SJCRH30 (cell line): ENCODE data around the gene FARP1. TPM values are rescaled to one million over a fixed set of nuclear protein-coding genes. Genes with fewer than 3 reads are reported as not detected.

Experiments
- DNase-seq, 2 experiments: peaks; one replicate each; pipeline ENCODE4 v3.0.0-alpha.2; 2015 to 2020
- H3K27ac ChIP-seq: fragments of 250-450 bp; sonication (Bioruptor Pico); 2 replicates; pipeline ENCODE4 v1.5.1; 2020; ENCODE audit warnings: mild to moderate bottlenecking, moderate library complexity
- H3K27me3 ChIP-seq: fragments of 250-450 bp; sonication (Bioruptor Pico); 2 replicates; pipeline ENCODE4 v1.5.1; 2020; ENCODE audit warnings: mild to moderate bottlenecking, moderate library complexity
- H3K36me3 ChIP-seq: fragments of 250-450 bp; sonication (Bioruptor Pico); 2 replicates; pipeline ENCODE4 v1.5.1; 2020; ENCODE audit warnings: mild to moderate bottlenecking, moderate library complexity
- H3K4me1 ChIP-seq: fragments of 250-450 bp; sonication (Bioruptor Pico); 2 replicates; pipeline ENCODE4 v1.5.1; 2020; ENCODE audit warnings: mild to moderate bottlenecking, moderate library complexity
- H3K4me3 ChIP-seq: fragments of 250-450 bp; sonication (Bioruptor Pico); 2 replicates; pipeline ENCODE4 v1.5.1; 2020; ENCODE audit warnings: mild to moderate bottlenecking, moderate library complexity
- H3K9me3 ChIP-seq: fragments of 250-450 bp; sonication (Bioruptor Pico); replicated peaks from 2 replicates; pipeline ENCODE4 v1.5.1; 2020; ENCODE audit warnings: mild to moderate bottlenecking, moderate library complexity
- total RNA-seq: library from RNA; depleted of rRNA; stranded (reverse); fragments of >200 nt; shearing (Covaris generic); gene quantifications from 2 replicates; pipeline ENCODE4 v1.2.3, GENCODE V29; 2014

FARP1 gene
- total RNA-seq, 1 experiment from 2014 or later, result 32.5 TPM

GRCh38 chr13:98305670-98306069 lies 162.8 kb downstream of the FARP1 start:
- no peak for DNase-seq
- no peaks in the 10 kb centered on the region for H3K27me3 ChIP-seq
- no peaks in the 10 kb centered on the region for H3K36me3 ChIP-seq
- H3K9me3 ChIP-seq, result no peaks in the 10 kb centered on the region
- H3K4me1 ChIP-seq, result peaks cover 12% of the 10 kb centered on the region
- H3K4me3 ChIP-seq, result no peak overlapping the region
- no peak overlapping the region for H3K27ac ChIP-seq

- H3K9me3 ChIP-seq, result no peaks in the 10 kb centered on the region
- peaks cover 9% of the 10 kb centered on the region for H3K4me1 ChIP-seq
- no peak overlapping the region for H3K27ac ChIP-seq
- H3K4me3 ChIP-seq, result no peak overlapping the region
- DNase-seq, result no peak
- no peaks in the 10 kb centered on the region for H3K27me3 ChIP-seq
- no peaks in the 10 kb centered on the region for H3K36me3 ChIP-seq
Observed at GRCh38 chr13:98307463-98308085, 164.7 kb downstream of the FARP1 start.

- Histone ChIP-seq H3K4me1 (peaks cover 9% of the 10 kb centered on the region), H3K4me3 (no peak overlapping the region), H3K9me3 (no peaks in the 10 kb centered on the region), H3K27me3 (no peaks in the 10 kb centered on the region), H3K36me3 (no peaks in the 10 kb centered on the region), H3K27ac (no peak overlapping the region)
- DNase-seq, result no peak
Observed at GRCh38 chr13:98308086-98308911, 165.4 kb downstream of the FARP1 start.

- H3K27me3 ChIP-seq, result no peaks in the 10 kb centered on the region
- no peak for DNase-seq
- no peaks in the 10 kb centered on the region for H3K9me3 ChIP-seq
- H3K4me3 ChIP-seq, result no peak overlapping the region
- no peak overlapping the region for H3K27ac ChIP-seq
- H3K4me1 ChIP-seq, result peaks cover 9% of the 10 kb centered on the region
- H3K36me3 ChIP-seq, result no peaks in the 10 kb centered on the region
Observed at GRCh38 chr13:98309569-98310335, 166.9 kb downstream of the FARP1 start.

GRCh38 chr13:98310485-98311199 lies 167.7 kb downstream of the FARP1 start:
- no peak overlapping the region for H3K4me3 ChIP-seq
- DNase-seq, result no peak
- no peaks in the 10 kb centered on the region for H3K9me3 ChIP-seq

GRCh38 chr13:98311200-98311548 lies 168.3 kb downstream of the FARP1 start:
- no peak overlapping the region for H3K4me3 ChIP-seq
- H3K9me3 ChIP-seq, result no peaks in the 10 kb centered on the region
- DNase-seq, result no peak
- no peak overlapping the region for H3K27ac ChIP-seq
- H3K4me1 ChIP-seq, result peaks cover 9% of the 10 kb centered on the region
- H3K36me3 ChIP-seq, result no peaks in the 10 kb centered on the region
- H3K27me3 ChIP-seq, result no peaks in the 10 kb centered on the region

More at GRCh38 chr13:98310485-98311199, 167.7 kb downstream of the FARP1 start:
- Histone ChIP-seq H3K27me3 (no peaks in the 10 kb centered on the region), H3K36me3 (no peaks in the 10 kb centered on the region), H3K4me1 (peaks cover 9% of the 10 kb centered on the region), H3K27ac (no peak overlapping the region)

GRCh38 chr13:98312606-98313005 lies 169.7 kb downstream of the FARP1 start:
- no peak for DNase-seq
- no peak overlapping the region for H3K27ac ChIP-seq
- H3K9me3 ChIP-seq, result no peaks in the 10 kb centered on the region
- H3K4me1 ChIP-seq, result peaks cover 6% of the 10 kb centered on the region
- no peaks in the 10 kb centered on the region for H3K27me3 ChIP-seq
- H3K36me3 ChIP-seq, result no peaks in the 10 kb centered on the region
- no peak overlapping the region for H3K4me3 ChIP-seq

- peaks cover 5% of the 10 kb centered on the region for H3K4me1 ChIP-seq
- no peak overlapping the region for H3K27ac ChIP-seq
- peak in 1 of 2 experiments; percentile 17 for DNase-seq
- no peaks in the 10 kb centered on the region for H3K9me3 ChIP-seq
- H3K27me3 ChIP-seq, result no peaks in the 10 kb centered on the region
- H3K4me3 ChIP-seq, result no peak overlapping the region
- no peaks in the 10 kb centered on the region for H3K36me3 ChIP-seq
Observed at GRCh38 chr13:98313023-98313921, 170.4 kb downstream of the FARP1 start.

GRCh38 chr13:98313922-98314292 lies 171.0 kb downstream of the FARP1 start:
- DNase-seq, result peak in 1 of 2 experiments; percentile 17

GRCh38 chr13:98315466-98315865 lies 172.6 kb downstream of the FARP1 start:
- H3K27ac ChIP-seq, result peak overlapping the region; percentile 9; the same call in 1 of the 2 replicates
- no peaks in the 10 kb centered on the region for H3K27me3 ChIP-seq
- H3K4me1 ChIP-seq, result peaks cover under 1% of the 10 kb centered on the region
- peak; percentile 23 to 59 for DNase-seq
- no peaks in the 10 kb centered on the region for H3K9me3 ChIP-seq
- H3K4me3 ChIP-seq, result no peak overlapping the region
- no peaks in the 10 kb centered on the region for H3K36me3 ChIP-seq

More at GRCh38 chr13:98313922-98314292, 171.0 kb downstream of the FARP1 start:
- Histone ChIP-seq H3K36me3 (no peaks in the 10 kb centered on the region), H3K4me1 (peaks cover 5% of the 10 kb centered on the region), H3K9me3 (no peaks in the 10 kb centered on the region), H3K27ac (no peak overlapping the region), H3K27me3 (no peaks in the 10 kb centered on the region), H3K4me3 (no peak overlapping the region)

- no peaks in the 10 kb centered on the region for H3K9me3 ChIP-seq
- no peak overlapping the region for H3K4me3 ChIP-seq
- no peak for DNase-seq
- H3K27ac ChIP-seq, result no peak overlapping the region
- H3K27me3 ChIP-seq, result no peaks in the 10 kb centered on the region
- no peaks in the 10 kb centered on the region for H3K36me3 ChIP-seq
- H3K4me1 ChIP-seq, result no peaks in the 10 kb centered on the region; the same call in 1 of the 2 replicates
Observed at GRCh38 chr13:98315902-98316301, 173.0 kb downstream of the FARP1 start.

GRCh38 chr13:98317573-98318171 lies 174.8 kb downstream of the FARP1 start:
- Histone ChIP-seq H3K4me1 (no peaks in the 10 kb centered on the region; the same call in 1 of the 2 replicates), H3K4me3 (no peak overlapping the region), H3K27me3 (no peaks in the 10 kb centered on the region), H3K9me3 (no peaks in the 10 kb centered on the region), H3K36me3 (no peaks in the 10 kb centered on the region), H3K27ac (no peak overlapping the region)
- no peak for DNase-seq

- Histone ChIP-seq H3K9me3 (no peaks in the 10 kb centered on the region), H3K4me1 (no peaks in the 10 kb centered on the region; the same call in 1 of the 2 replicates), H3K27ac (no peak overlapping the region), H3K36me3 (no peaks in the 10 kb centered on the region), H3K4me3 (no peak overlapping the region), H3K27me3 (no peaks in the 10 kb centered on the region)
- no peak for DNase-seq
Observed at GRCh38 chr13:98318263-98318878, 175.5 kb downstream of the FARP1 start.
